SK-N-SH (cell line): ENCODE data around the gene ASTL. TPM values are rescaled to one million over a fixed set of nuclear protein-coding genes. Genes with fewer than 3 reads are reported as not detected.

ENCODE experiments used
- CTCF ChIA-PET: fragments of 300-600, 350-600 bp; formaldehyde crosslinking; extraction: SDS; loops from one replicate; lab custom pipeline; 2021; lab: Yijun Ruan, JAX
- POLR2A ChIA-PET: fragments of 350-600 bp; sonication (Branson Sonifier 250); formaldehyde crosslinking; extraction: SDS; loops from one replicate; lab custom pipeline; 2020; ENCODE audit warnings: antibody characterized with exemption, inconsistent platforms; lab: Yijun Ruan, JAX
- DNase-seq: peaks from one replicate; pipeline ENCODE4 v3.0.0; 2012
- H2AFZ ChIP-seq: fragments of 200-600 bp; sonication (generic); 2 replicates; pipeline ENCODE4 v1.8.1; 2016; ENCODE audit warnings: antibody characterized with exemption, mild to moderate bottlenecking, low read depth
- H3F3A ChIP-seq: fragments of 200-600 bp; sonication (generic); replicated peaks from 2 replicates; pipeline ENCODE3; 2016; ENCODE audit warnings: antibody characterized with exemption, mild to moderate bottlenecking; ENCODE audit not compliant: insufficient read depth
- H3K27ac ChIP-seq, 2 experiments: fragments of 200-500 bp in 1 of 2; fragments of 200-600 bp in 1 of 2; sonication (Bioruptor generic) in 1 of 2; sonication (generic), shearing (Covaris generic) in 1 of 2; 2 replicates each; pipeline versions ENCODE4 v1.5.1 to v1.6.1; 2014 to 2016; ENCODE audit warnings: low read depth in 2 of 2, inconsistent platforms in 1 of 2, low read length in 1 of 2, mild to moderate bottlenecking in 1 of 2, mixed read lengths in 1 of 2
- H3K27me3 ChIP-seq: fragments of 200-600 bp; sonication (generic), shearing (Covaris generic); 2 replicates; pipeline ENCODE4 v1.6.1; 2016; ENCODE audit warnings: mixed run types; ENCODE audit not compliant: insufficient read depth
- H3K36me3 ChIP-seq, 2 experiments: fragments of 200-500 bp in 1 of 2; fragments of 200-600 bp in 1 of 2; sonication (Bioruptor generic) in 1 of 2; sonication (generic) in 1 of 2; replicated peaks in 1 of 2; 2 replicates each; pipeline versions ENCODE3 to v1.5.1; 2014 to 2016; ENCODE audit warnings: low read length in 1 of 2, mild to moderate bottlenecking in 1 of 2; ENCODE audit not compliant: insufficient read depth in 2 of 2, control insufficient read depth in 1 of 2
- H3K4me1 ChIP-seq, 2 experiments: fragments of 200-500 bp in 1 of 2; fragments of 200-600 bp in 1 of 2; sonication (Bioruptor generic) in 1 of 2; sonication (generic), shearing (Covaris generic) in 1 of 2; 2 replicates each; pipeline versions ENCODE4 v1.5.1 to v1.6.1; 2014 to 2016; ENCODE audit warnings: low read depth in 1 of 2, low read length in 1 of 2, mixed run types in 1 of 2; ENCODE audit not compliant: insufficient read depth in 2 of 2, control insufficient read depth in 1 of 2
- H3K4me2 ChIP-seq: fragments of 200-600 bp; sonication (generic), shearing (Covaris generic); 2 replicates; pipeline ENCODE4 v1.6.1; 2017; ENCODE audit warnings: mixed run types
- H3K4me3 ChIP-seq, 2 experiments: fragments of 200-500 bp in 1 of 2; fragments of 200-600 bp in 1 of 2; sonication (Bioruptor generic) in 1 of 2; sonication (generic), shearing (Covaris generic) in 1 of 2; 2 replicates each; pipeline versions ENCODE4 v1.5.1 to v1.8.1; 2014 to 2016; ENCODE audit warnings: low read depth in 2 of 2, inconsistent platforms in 1 of 2, low read length in 1 of 2, mild to moderate bottlenecking in 1 of 2, mixed read lengths in 1 of 2, moderate library complexity in 1 of 2
- H3K79me2 ChIP-seq: fragments of 200-600 bp; sonication (generic); 2 replicates; pipeline ENCODE4 v1.8.1; 2017; ENCODE audit warnings: mild to moderate bottlenecking; ENCODE audit not compliant: insufficient read depth
- H3K9ac ChIP-seq: fragments of 200-600 bp; sonication (generic); 2 replicates; pipeline ENCODE4 v1.6.1; 2017; ENCODE audit warnings: mixed run types
- H3K9me2 ChIP-seq: fragments of 200-600 bp; sonication (generic); 2 replicates; pipeline ENCODE4 v1.6.1; 2017; ENCODE audit warnings: mixed run types
- H3K9me3 ChIP-seq: fragments of 200-600 bp; sonication (generic); 2 replicates; pipeline ENCODE4 v1.6.1; 2017; ENCODE audit warnings: mixed run types, mild to moderate bottlenecking, moderate library complexity
- H4K20me1 ChIP-seq: fragments of 200-600 bp; sonication (generic); 2 replicates; pipeline ENCODE4 v1.6.1; 2017; ENCODE audit warnings: mild to moderate bottlenecking, mixed run types; ENCODE audit not compliant: insufficient read depth
- FOXM1 ChIP-seq: IDR thresholded peaks from 2 replicates; pipeline ENCODE4 v1.4.0; 2012; ENCODE audit warnings: low read depth, mild to moderate bottlenecking
- GABPA ChIP-seq: IDR thresholded peaks from 2 replicates; pipeline ENCODE4 v1.4.0; 2012; ENCODE audit warnings: low read depth, mild to moderate bottlenecking
- JUND ChIP-seq: IDR thresholded peaks from 2 replicates; pipeline ENCODE4 v1.4.0; 2012
- POLR2AphosphoS5 ChIP-seq: IDR thresholded peaks from 2 replicates; pipeline ENCODE4 v1.6.1; 2012; ENCODE audit warnings: low read depth, low read length
- RFX5 ChIP-seq: IDR thresholded peaks from 2 replicates; pipeline ENCODE4 v1.6.1; 2012; ENCODE audit warnings: mild to moderate bottlenecking, improper control_type of control experiment, low read length
- TCF12 ChIP-seq: IDR thresholded peaks from 2 replicates; pipeline ENCODE4 v1.4.0; 2012
- WGBS: methylation state at CpG from one replicate; pipeline ENCODE4 v1.1.6; 2017; ENCODE audit warnings: low lambda C conversion rate; 5-methylcytosine and 5-hydroxymethylcytosine counted together
- polyA plus RNA-seq, 3 experiments: library from polyadenylated mRNA; depleted of rRNA; stranded (reverse); fragments of >200 nt; gene quantifications; 2 replicates each; pipeline ENCODE4 v1.2.3, GENCODE V29; 2012
- TF ChIP-seq, protein P1 (sequence below): fragments of 200-600 bp; sonication (generic); IDR thresholded peaks from 2 replicates; pipeline ENCODE4 v1.6.1; 2017; ENCODE audit warnings: antibody characterized with exemption, mild to moderate bottlenecking, moderate library complexity
- TF ChIP-seq, protein P2 (sequence below): IDR thresholded peaks from 2 replicates; pipeline ENCODE4 v1.6.1; 2012; ENCODE audit warnings: mild to moderate bottlenecking, low read depth, low read length, moderate library complexity
- TF ChIP-seq, protein P3 (sequence below): fragments of 150-350 bp; IDR thresholded peaks from 2 replicates; pipeline ENCODE4 v1.6.1; 2016; ENCODE audit warnings: mild to moderate bottlenecking, low read depth, low read length
- TF ChIP-seq, protein P4 (sequence below): IDR thresholded peaks from 2 replicates; pipeline ENCODE4 v1.4.0; 2012; ENCODE audit warnings: low read depth, borderline replicate concordance

Gene ASTL
- polyA plus RNA-seq, 1 of the 3 experiments (the other 2 are of a cell fraction): not detected

DNA sequence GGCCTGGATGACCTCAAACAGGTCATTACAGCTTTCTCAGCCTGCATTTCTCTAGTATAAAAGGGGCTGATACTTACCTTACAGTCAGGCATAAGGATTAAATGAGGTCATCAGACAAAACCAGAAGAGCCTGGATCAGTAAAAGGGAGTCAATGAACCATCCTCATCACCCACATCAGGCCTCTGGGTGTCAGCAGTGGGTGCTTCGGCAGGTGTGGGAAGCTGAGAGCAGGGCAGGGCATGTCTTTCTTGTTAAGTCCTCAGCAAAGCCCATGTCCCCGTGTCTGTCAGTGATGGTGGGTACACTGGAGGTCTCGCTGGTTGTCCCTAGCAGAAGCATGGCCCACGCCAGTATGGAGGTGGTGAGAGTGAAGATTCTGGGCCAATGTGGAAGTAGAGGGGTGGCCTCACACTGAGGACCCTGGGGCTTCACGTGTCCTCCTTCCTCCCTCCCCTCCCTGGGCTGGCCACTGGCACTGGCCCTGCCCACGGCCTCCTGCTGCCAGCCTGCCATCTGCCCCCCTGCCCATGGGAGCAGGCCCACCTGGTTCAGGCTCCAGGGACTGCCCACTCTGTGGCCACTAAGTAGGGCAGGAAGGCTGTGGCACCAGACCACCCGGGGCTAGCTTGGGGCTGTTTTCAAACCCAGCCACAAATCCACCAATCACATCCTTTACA is 26.3 kb downstream of the ASTL start (continued):
- TF ChIP-seq, protein P1, sequence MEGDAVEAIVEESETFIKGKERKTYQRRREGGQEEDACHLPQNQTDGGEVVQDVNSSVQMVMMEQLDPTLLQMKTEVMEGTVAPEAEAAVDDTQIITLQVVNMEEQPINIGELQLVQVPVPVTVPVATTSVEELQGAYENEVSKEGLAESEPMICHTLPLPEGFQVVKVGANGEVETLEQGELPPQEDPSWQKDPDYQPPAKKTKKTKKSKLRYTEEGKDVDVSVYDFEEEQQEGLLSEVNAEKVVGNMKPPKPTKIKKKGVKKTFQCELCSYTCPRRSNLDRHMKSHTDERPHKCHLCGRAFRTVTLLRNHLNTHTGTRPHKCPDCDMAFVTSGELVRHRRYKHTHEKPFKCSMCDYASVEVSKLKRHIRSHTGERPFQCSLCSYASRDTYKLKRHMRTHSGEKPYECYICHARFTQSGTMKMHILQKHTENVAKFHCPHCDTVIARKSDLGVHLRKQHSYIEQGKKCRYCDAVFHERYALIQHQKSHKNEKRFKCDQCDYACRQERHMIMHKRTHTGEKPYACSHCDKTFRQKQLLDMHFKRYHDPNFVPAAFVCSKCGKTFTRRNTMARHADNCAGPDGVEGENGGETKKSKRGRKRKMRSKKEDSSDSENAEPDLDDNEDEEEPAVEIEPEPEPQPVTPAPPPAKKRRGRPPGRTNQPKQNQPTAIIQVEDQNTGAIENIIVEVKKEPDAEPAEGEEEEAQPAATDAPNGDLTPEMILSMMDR: no peak
- no peak for TF ChIP-seq JUND
- TF ChIP-seq TCF12: no peak
- TF ChIP-seq RFX5: no peak
- TF ChIP-seq, protein P2, sequence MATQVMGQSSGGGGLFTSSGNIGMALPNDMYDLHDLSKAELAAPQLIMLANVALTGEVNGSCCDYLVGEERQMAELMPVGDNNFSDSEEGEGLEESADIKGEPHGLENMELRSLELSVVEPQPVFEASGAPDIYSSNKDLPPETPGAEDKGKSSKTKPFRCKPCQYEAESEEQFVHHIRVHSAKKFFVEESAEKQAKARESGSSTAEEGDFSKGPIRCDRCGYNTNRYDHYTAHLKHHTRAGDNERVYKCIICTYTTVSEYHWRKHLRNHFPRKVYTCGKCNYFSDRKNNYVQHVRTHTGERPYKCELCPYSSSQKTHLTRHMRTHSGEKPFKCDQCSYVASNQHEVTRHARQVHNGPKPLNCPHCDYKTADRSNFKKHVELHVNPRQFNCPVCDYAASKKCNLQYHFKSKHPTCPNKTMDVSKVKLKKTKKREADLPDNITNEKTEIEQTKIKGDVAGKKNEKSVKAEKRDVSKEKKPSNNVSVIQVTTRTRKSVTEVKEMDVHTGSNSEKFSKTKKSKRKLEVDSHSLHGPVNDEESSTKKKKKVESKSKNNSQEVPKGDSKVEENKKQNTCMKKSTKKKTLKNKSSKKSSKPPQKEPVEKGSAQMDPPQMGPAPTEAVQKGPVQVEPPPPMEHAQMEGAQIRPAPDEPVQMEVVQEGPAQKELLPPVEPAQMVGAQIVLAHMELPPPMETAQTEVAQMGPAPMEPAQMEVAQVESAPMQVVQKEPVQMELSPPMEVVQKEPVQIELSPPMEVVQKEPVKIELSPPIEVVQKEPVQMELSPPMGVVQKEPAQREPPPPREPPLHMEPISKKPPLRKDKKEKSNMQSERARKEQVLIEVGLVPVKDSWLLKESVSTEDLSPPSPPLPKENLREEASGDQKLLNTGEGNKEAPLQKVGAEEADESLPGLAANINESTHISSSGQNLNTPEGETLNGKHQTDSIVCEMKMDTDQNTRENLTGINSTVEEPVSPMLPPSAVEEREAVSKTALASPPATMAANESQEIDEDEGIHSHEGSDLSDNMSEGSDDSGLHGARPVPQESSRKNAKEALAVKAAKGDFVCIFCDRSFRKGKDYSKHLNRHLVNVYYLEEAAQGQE: no peak
- TF ChIP-seq POLR2AphosphoS5: no peak
- TF ChIP-seq, protein P3, sequence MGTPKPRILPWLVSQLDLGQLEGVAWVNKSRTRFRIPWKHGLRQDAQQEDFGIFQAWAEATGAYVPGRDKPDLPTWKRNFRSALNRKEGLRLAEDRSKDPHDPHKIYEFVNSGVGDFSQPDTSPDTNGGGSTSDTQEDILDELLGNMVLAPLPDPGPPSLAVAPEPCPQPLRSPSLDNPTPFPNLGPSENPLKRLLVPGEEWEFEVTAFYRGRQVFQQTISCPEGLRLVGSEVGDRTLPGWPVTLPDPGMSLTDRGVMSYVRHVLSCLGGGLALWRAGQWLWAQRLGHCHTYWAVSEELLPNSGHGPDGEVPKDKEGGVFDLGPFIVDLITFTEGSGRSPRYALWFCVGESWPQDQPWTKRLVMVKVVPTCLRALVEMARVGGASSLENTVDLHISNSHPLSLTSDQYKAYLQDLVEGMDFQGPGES: no peak
- TF ChIP-seq, protein P4, sequence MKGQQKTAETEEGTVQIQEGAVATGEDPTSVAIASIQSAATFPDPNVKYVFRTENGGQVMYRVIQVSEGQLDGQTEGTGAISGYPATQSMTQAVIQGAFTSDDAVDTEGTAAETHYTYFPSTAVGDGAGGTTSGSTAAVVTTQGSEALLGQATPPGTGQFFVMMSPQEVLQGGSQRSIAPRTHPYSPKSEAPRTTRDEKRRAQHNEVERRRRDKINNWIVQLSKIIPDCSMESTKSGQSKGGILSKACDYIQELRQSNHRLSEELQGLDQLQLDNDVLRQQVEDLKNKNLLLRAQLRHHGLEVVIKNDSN: no peak

DNA sequence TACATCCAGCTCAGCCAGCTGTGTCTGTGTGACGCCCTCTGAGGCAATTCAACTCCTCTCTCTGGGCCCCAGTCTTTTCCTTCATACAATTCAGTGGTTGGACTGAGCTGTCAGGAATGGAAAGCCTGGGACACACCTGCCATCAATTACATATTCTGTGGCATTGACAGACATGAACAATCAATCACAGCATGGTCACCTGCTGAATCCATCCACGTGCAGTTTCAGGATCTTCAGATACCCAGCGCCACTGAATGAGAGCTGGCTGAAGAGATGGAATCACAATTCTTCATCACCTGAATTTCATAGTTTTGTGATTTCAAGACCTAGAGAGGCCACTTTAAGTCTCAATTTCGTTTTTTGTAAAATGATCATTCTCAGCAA is 27.1 kb downstream of the ASTL start:
- no peak for TF ChIP-seq GABPA
- no peak for TF ChIP-seq TCF12
- no peak for TF ChIP-seq FOXM1
- WGBS: 49% methylated on average over 3 of the region's 4 CpGs
- no peak overlapping the region for H3K4me2 ChIP-seq
- H3K79me2 ChIP-seq: no peaks in the 10 kb centered on the region
- ChIA-PET CTCF (interaction anchor here (0.8 to 1.5 kb wide), 4 partner anchors 36 to 119 kb away, joined by 3 to 6 read pairs (median 6); no protein-coding TSS in a partner anchor), POLR2A (no interaction called here)
- no peaks in the 10 kb centered on the region for H3K27me3 ChIP-seq
- H3F3A ChIP-seq: no peaks in the 10 kb centered on the region
- no peaks in the 10 kb centered on the region for H4K20me1 ChIP-seq
- no peak overlapping the region for H3K9ac ChIP-seq
- no peaks in the 10 kb centered on the region for H3K9me2 ChIP-seq
- no peak overlapping the region for H3K4me3 ChIP-seq
- H3K9me3 ChIP-seq: no peaks in the 10 kb centered on the region
- no peaks in the 10 kb centered on the region for H3K36me3 ChIP-seq
- H2AFZ ChIP-seq: no peak overlapping the region
- DNase-seq: no peak
- H3K27ac ChIP-seq: no peak overlapping the region
- H3K4me1 ChIP-seq: peaks cover 0 to 14% of the 10 kb centered on the region in 2 experiments; a peak in 1 of 4 replicates
